Measurements from ENCODE around the gene SPATA46. TPM values are rescaled to one million over a fixed set of nuclear protein-coding genes. Genes with fewer than 3 reads are reported as not detected.

The SPATA46 gene
- total RNA-seq, 2 experiments from 2014 or later, result not detected

GRCh38 chr1:162404550-162405160, 28.0 kb upstream of the SPATA46 start:
- no peak for DNase-seq
- no peak overlapping the region for H3K27ac Mint-ChIP-seq
- ATAC-seq, result no peak
- H3K4me1 Mint-ChIP-seq, result no peaks in the 10 kb centered on the region
- CTCF ChIA-PET, result no interaction called here
- no peaks in the 10 kb centered on the region for H3K36me3 Mint-ChIP-seq
- H3K4me3 Mint-ChIP-seq, result no peak overlapping the region
- no peaks in the 10 kb centered on the region for H3K9me3 Mint-ChIP-seq (ENCODE audit: low read depth)
- peaks cover 13% of the 10 kb centered on the region for H3K27me3 Mint-ChIP-seq

GRCh38 chr1:162400790-162401355, 24.2 kb upstream of the SPATA46 start:
- H3K4me1 Mint-ChIP-seq, result no peaks in the 10 kb centered on the region
- CTCF ChIA-PET, result no interaction called here
- peaks cover 43% of the 10 kb centered on the region for H3K27me3 Mint-ChIP-seq
- H3K36me3 Mint-ChIP-seq, result no peaks in the 10 kb centered on the region
- no peak overlapping the region for H3K4me3 Mint-ChIP-seq
- ATAC-seq, result no peak
- H3K27ac Mint-ChIP-seq, result no peak overlapping the region
- no peak for DNase-seq
- H3K9me3 Mint-ChIP-seq (ENCODE audit: low read depth), result no peaks in the 10 kb centered on the region

- Mint-ChIP-seq H3K4me3 (no peak overlapping the region), H3K27ac (no peak overlapping the region), H3K27me3 (peaks cover 37% of the 10 kb centered on the region), H3K36me3 (no peaks in the 10 kb centered on the region), H3K9me3 (ENCODE audit: low read depth) (no peaks in the 10 kb centered on the region), H3K4me1 (no peaks in the 10 kb centered on the region)
- ATAC-seq (no peak), DNase-seq (no peak)
- CTCF ChIA-PET, result no interaction called here
Measured at GRCh38 chr1:162398999-162399580, 22.4 kb upstream of the SPATA46 start.

GRCh38 chr1:162397943-162398560, 21.4 kb upstream of the SPATA46 start:
- Mint-ChIP-seq H3K4me3 (no peak overlapping the region), H3K9me3 (ENCODE audit: low read depth) (no peaks in the 10 kb centered on the region), H3K27ac (no peak overlapping the region), H3K27me3 (peaks cover 41% of the 10 kb centered on the region), H3K4me1 (no peaks in the 10 kb centered on the region), H3K36me3 (no peaks in the 10 kb centered on the region)
- no peak for DNase-seq
- CTCF ChIA-PET, result no interaction called here
- ATAC-seq, result no peak

GRCh38 chr1:162397039-162397448, 20.4 kb upstream of the SPATA46 start:
- CTCF ChIA-PET, result no interaction called here
- Mint-ChIP-seq H3K4me1 (no peaks in the 10 kb centered on the region), H3K27ac (no peak overlapping the region), H3K36me3 (no peaks in the 10 kb centered on the region), H3K4me3 (no peak overlapping the region), H3K27me3 (peaks cover 43% of the 10 kb centered on the region), H3K9me3 (ENCODE audit: low read depth) (no peaks in the 10 kb centered on the region)
- no peak for DNase-seq
- ATAC-seq, result no peak

GRCh38 chr1:162396201-162396906, 19.7 kb upstream of the SPATA46 start:
- no peak overlapping the region for H3K4me3 Mint-ChIP-seq
- CTCF ChIA-PET, result no interaction called here
- H3K27me3 Mint-ChIP-seq, result peaks cover 45% of the 10 kb centered on the region
- no peak overlapping the region for H3K27ac Mint-ChIP-seq
- no peaks in the 10 kb centered on the region for H3K4me1 Mint-ChIP-seq
- ATAC-seq (no peak), DNase-seq (no peak)
- H3K9me3 Mint-ChIP-seq (ENCODE audit: low read depth), result no peaks in the 10 kb centered on the region
- no peaks in the 10 kb centered on the region for H3K36me3 Mint-ChIP-seq

- H3K36me3 Mint-ChIP-seq, result no peaks in the 10 kb centered on the region
- no peaks in the 10 kb centered on the region for H3K9me3 Mint-ChIP-seq (ENCODE audit: low read depth)
- no peak overlapping the region for H3K27ac Mint-ChIP-seq
- CTCF ChIA-PET, result interaction anchor here (0.6 to 2.4 kb wide), 5 partner anchors 10 to 518 kb away, joined by 3 to 7 read pairs (median 4); partner anchors contain the start of gene C1orf226
- no peak overlapping the region for H3K4me3 Mint-ChIP-seq
- ATAC-seq (no peak), DNase-seq (no peak)
- peaks cover 36% of the 10 kb centered on the region for H3K27me3 Mint-ChIP-seq
- no peaks in the 10 kb centered on the region for H3K4me1 Mint-ChIP-seq
Measured at GRCh38 chr1:162391790-162392563, 15.3 kb upstream of the SPATA46 start.

GRCh38 chr1:162390396-162391185, 13.9 kb upstream of the SPATA46 start:
- Mint-ChIP-seq H3K27me3 (peaks cover 24% of the 10 kb centered on the region), H3K27ac (no peak overlapping the region), H3K4me3 (no peak overlapping the region), H3K36me3 (no peaks in the 10 kb centered on the region), H3K9me3 (ENCODE audit: low read depth) (no peaks in the 10 kb centered on the region), H3K4me1 (no peaks in the 10 kb centered on the region)
- CTCF ChIA-PET, result interaction anchor here (1.1 kb wide), 1 partner anchor 352 kb away, joined by 3 read pairs; no protein-coding TSS in a partner anchor
- no peak for ATAC-seq
- no peak for DNase-seq

- CTCF ChIA-PET, result interaction anchor here (1.4 kb wide), 1 partner anchor 334 kb away, joined by 4 read pairs; no protein-coding TSS in a partner anchor
- Mint-ChIP-seq H3K9me3 (ENCODE audit: low read depth) (no peaks in the 10 kb centered on the region), H3K4me1 (no peaks in the 10 kb centered on the region), H3K4me3 (no peak overlapping the region), H3K27me3 (peaks cover 24% of the 10 kb centered on the region), H3K36me3 (no peaks in the 10 kb centered on the region), H3K27ac (no peak overlapping the region)
- DNase-seq, result no peak
- ATAC-seq, result no peak
Measured at GRCh38 chr1:162389971-162390370, 13.3 kb upstream of the SPATA46 start.

GRCh38 chr1:162389021-162389818, 12.6 kb upstream of the SPATA46 start:
- DNase-seq (no peak), ATAC-seq (no peak)
- H3K27me3 Mint-ChIP-seq, result peaks cover 24% of the 10 kb centered on the region
- H3K4me1 Mint-ChIP-seq, result no peaks in the 10 kb centered on the region
- CTCF ChIA-PET, result interaction anchor here (1.4 kb wide), 1 partner anchor 333 kb away, joined by 4 read pairs; no protein-coding TSS in a partner anchor
- H3K27ac Mint-ChIP-seq, result no peak overlapping the region
- no peaks in the 10 kb centered on the region for H3K36me3 Mint-ChIP-seq
- H3K9me3 Mint-ChIP-seq (ENCODE audit: low read depth), result no peaks in the 10 kb centered on the region
- no peak overlapping the region for H3K4me3 Mint-ChIP-seq

GRCh38 chr1:162388615-162389014, 12.0 kb upstream of the SPATA46 start:
- H3K27me3 Mint-ChIP-seq, result peaks cover 24% of the 10 kb centered on the region
- H3K9me3 Mint-ChIP-seq (ENCODE audit: low read depth), result no peaks in the 10 kb centered on the region
- H3K4me3 Mint-ChIP-seq, result no peak overlapping the region
- no peaks in the 10 kb centered on the region for H3K4me1 Mint-ChIP-seq
- no peak overlapping the region for H3K27ac Mint-ChIP-seq
- H3K36me3 Mint-ChIP-seq, result no peaks in the 10 kb centered on the region
- DNase-seq (no peak), ATAC-seq (no peak)
- CTCF ChIA-PET, result interaction anchor here (1.4 kb wide), 1 partner anchor 333 kb away, joined by 4 read pairs; no protein-coding TSS in a partner anchor

Measured in activated CD8-positive, alpha-beta memory T cell treated with anti-CD3 and anti-CD28 coated beads, Interleukin-2, amount 10 ng/mL, durations not matched to agents 7 days and 5 days (primary cell).